Measurements from ENCODE around the gene SPATA31A6.
"Not testable (repeated sequence)": the region's sequence is repeated elsewhere in the genome, so short reads cannot be mapped to it uniquely, and the experiment has no call there.

Gene SPATA31A6

DNA sequence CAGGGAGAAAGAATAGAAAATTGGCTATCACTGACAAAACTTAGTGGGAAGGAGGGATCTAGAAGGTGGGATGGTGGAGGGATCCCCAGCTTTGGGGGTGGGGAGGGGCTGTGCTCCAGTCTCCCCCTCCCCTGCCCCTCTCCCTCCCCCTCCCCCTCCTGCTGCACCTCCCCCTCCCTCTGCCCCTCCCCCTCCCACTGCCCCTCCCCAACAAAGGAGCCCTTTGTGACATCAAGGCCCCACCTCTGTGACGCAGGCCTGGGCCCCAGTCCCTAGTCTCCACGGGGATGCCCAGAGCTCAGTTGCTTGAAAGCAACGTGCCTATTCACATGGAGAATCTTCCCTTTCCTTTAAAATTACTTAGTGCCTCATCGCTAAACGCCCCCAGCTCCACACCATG lies at the start of gene SPATA31A6:
TSS of gene SPATA31A6 (plus strand) at position 301 of the 400 bp plus-strand sequence. CDS start at position 330, 29 bp downstream.
- not testable (repeated sequence) for FAIRE-seq

DNA sequence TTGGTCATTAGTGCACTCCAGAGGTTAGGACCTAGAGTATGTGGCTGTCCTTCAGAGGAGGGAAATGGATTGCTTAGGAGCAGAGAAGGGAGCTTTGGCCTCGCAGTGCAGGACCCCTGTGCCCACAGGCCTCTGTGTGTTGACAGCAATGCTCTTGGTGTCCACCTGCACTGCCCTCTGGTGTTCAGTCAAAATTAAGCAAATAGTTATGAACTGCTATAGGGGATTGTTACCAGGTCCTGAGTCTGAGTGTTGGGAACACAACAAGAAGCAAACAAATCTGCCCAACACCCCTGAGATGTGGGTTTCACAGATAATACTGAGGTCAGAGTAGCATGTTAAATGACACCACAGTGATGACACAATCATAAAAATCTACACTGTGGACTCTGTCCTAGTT lies 23.2 kb upstream of the SPATA31A6 start:
- FAIRE-seq, result not testable (repeated sequence)

DNA sequence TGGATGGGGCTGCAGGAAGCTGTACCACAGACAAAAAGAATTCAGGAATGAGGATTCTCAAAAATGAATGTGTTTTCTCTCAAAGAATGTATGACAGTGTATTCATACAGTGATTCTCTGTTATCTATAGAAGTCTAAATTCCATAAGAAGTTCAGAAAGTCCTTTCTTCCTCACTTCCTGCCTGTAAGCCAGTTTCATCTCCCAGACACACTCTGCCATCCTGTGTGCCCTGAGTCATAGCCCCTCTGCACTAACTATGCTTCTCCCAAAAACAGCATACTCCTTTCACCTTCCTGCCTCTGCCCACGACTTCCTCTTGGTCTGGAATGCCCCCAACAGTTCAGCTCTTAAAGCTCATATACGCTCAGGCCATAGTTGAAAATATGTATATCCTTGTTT lies 36.4 kb downstream of the SPATA31A6 start:
- FAIRE-seq, result not testable (repeated sequence)

DNA sequence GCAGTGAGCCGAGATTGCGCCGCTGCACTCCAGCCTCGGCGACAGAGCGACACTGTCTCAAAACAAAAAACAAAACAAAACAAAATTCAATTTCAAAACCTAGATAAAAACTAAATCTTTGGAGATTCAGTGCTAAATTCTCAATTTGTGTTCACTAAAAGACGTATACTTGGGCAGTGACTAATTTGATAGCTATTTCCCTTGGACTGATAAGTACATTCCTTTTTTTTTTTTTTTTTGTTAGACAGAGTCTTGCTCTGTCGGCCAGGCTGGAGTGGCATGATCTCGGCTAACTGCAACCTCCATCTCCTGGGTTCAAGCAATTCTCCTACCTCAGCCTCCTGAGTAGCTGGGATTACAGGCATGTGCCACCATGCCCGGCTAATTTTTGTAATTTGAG lies 39.8 kb downstream of the SPATA31A6 start:
- FAIRE-seq, result not testable (repeated sequence)

DNA sequence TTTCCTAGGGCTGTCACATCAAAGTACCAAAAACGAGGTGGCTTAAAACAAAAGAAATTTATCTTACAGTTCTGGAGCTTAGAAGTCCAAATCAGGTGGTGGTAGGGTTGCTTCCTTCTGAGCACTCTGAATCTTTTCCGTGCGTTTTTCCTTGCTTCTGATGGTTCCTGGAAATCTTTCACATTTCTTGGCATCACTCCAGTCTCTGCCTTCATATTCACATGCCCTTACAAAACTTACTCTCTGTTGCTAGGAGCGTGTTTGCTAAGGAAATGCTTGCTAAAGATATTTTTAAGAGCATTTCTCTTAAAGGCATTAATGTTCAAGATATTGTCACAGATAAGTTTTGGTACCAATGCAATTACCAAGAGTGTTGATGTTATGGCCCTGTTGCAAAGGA lies 49.6 kb downstream of the SPATA31A6 start:
- FAIRE-seq, result not testable (repeated sequence)

DNA sequence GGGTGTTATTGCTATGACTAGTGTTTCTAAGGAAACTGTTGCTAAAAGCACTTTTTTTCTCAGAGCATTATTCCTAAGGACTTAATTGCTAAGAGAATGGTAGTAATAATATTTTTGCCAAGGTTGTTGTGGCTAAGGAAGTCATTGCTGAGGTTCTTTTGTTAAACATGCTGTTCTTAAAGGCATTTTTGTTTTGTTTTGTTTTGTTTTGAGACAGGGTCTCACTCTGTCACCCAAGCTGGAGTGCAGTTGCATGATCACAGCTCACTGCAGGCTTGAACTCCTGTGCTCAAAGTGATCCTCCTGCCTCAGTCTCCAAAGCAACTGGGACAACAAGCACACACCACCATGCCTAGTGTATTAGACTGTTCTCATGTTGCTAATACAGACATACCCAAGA lies 51.2 kb downstream of the SPATA31A6 start:
- FAIRE-seq, result not testable (repeated sequence)

DNA sequence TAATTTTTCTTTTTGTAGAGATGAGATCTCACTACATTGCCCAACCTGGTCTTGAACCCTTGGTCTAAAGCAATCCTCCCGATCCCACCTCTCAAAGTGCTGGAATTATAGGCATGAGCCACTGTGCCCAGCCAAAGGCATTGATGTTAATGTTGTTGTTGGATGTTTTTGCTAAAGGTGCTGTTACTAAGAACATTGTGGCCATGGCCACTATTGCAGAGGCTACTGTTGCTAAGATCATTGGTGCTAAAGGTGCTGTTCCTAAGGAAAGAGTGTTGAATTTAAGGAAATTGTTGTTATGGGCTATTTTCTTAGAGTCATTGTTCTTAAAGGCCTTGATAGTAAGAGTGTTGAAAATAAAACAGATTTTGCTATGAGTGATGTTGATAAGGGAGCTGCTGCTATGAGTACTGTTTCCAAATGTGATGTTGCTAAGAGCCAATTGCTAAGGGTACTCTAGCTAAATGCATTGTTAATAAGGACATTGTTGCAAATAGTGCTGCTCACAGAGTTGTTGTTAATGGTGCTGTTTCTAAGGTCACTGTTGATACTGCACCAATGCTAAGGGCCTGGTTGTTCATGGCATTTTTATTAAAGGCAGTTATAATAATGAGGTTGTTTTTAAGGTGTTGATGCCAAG lies 52.0 kb downstream of the SPATA31A6 start:
- not testable (repeated sequence) for FAIRE-seq

DNA sequence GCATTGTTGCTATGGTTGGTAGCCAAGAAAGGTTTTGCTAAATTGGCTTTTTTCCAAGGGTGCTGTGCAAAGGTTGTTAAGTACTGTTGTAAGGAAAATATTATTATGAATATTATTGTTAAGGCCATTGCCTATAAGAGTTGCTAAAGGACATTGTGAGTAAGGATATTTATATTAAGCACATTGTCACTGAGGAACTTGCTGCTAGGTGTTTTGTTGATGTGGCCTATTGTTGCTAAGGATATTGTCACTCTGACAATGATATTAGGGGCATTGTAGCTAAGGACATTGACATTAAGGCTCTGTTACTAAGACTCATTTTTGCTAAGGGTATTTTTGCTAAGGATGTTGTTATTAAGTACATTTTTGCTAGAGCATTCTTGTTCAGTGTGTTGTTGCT lies 52.6 kb downstream of the SPATA31A6 start:
- not testable (repeated sequence) for FAIRE-seq

DNA sequence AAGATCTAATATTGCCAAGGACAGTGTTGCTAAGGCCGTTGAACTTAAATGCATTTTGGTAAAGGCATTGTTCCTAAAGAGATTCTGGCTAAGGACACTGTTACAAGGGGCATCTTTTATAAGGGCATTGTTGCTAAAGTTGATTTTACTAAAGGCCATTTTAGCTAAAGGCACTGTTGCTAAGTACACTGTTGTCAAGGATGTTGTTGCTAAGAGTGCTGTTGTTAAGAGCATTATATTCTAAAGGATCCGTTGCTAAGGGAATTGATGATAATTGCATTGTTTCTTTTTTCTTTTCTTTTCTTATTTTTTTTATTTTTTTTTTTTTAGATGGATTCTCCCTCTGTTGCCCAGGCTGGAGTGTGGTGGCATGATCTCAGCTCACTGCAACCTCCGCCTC lies 53.9 kb downstream of the SPATA31A6 start:
- not testable (repeated sequence) for FAIRE-seq

DNA sequence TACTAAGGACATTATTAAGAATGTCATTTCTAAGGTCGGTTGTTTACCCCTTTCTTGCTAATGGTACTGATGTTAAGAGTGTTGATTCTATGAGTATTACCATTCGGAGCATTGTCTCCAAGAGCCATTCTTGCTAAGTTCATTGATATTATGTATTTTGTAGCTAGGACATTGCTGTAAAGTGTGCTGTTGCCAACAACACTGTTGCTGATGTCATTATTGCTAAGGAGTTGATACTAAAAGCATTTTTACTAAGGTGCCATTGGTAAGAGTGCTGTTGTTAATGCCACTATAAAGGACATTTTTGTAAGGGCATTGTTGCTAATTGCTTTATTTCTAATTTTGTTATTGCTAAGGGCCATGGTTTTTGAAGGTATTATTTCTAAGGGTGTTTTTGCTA lies 55.4 kb downstream of the SPATA31A6 start:
- FAIRE-seq, result not testable (repeated sequence)
